ENCODE measurements around the gene ZFP36. TPM values are rescaled to one million over a fixed set of nuclear protein-coding genes. Genes with fewer than 3 reads are reported as not detected.
A peak's percentile ranks its signal among the peaks of the same experiment; 100 is the strongest.

Gene ZFP36
- total RNA-seq, 1 experiment from 2014 or later = 36.3 TPM

- CTCF ChIA-PET = interaction anchor here (0.6 to 1.4 kb wide), 3 partner anchors 10 to 443 kb away, joined by 3 to 8 read pairs (median 4); no protein-coding TSS in a partner anchor
- H3F3A ChIP-seq (ENCODE audit: insufficient read depth, low read depth) = peaks cover 48% of the 10 kb centered on the region; the same call in 1 of the 2 replicates
- H2AFZ ChIP-seq = no peak overlapping the region
- H3K79me2 ChIP-seq (ENCODE audit: low read depth) = peaks cover 27% of the 10 kb centered on the region
- POLR2A ChIA-PET (ENCODE audit: unreplicated experiment) = interaction anchor here (0.7 to 1.3 kb wide), 4 partner anchors 10 to 481 kb away, joined by 3 to 9 read pairs (median 5); partner anchors contain the start of genes MED29, MRPS12, PAF1 and SARS2
- peaks cover 31% of the 10 kb centered on the region for H3K4me1 ChIP-seq (replicated peaks; ENCODE audit: insufficient read depth)
- peak in 1 of 2 experiments; percentile 31 for DNase-seq
- BruUV-seq (replicated peaks) = no TSS peak
- intact Hi-C loops (cut with micrococcal nuclease; ENCODE audit: unreplicated experiment) = loop anchor here (2.0 to 5.0 kb wide), 4 partner anchors 198 to 449 kb away; partner anchors contain the start of gene FBXO27
- peak overlapping the region; percentile 45; the same call in 1 of the 2 replicates for H3K4me3 ChIP-seq
- H3K9me3 ChIP-seq (ENCODE audit: insufficient read depth, low read depth) = no peaks in the 10 kb centered on the region
- peaks cover 14% of the 10 kb centered on the region for H4K20me1 ChIP-seq (ENCODE audit: insufficient read depth)
- no peaks in the 10 kb centered on the region for H3K9me2 ChIP-seq (ENCODE audit: insufficient read depth)
- H3K36me3 ChIP-seq (ENCODE audit: low read depth) = peaks cover 11% of the 10 kb centered on the region; the same call in 1 of the 2 replicates
- H3K4me2 ChIP-seq = peak overlapping the region; percentile 99
- H3K27ac ChIP-seq = peak overlapping the region; percentile 93; the same call in 1 of the 2 replicates
- H3K27me3 ChIP-seq (ENCODE audit: insufficient read depth, low read depth) = no peaks in the 10 kb centered on the region
- no peak for TF ChIP-seq EZH2 (IDR thresholded peaks at IDR 0.05; ENCODE audit: low read depth)
- no peak for TF ChIP-seq CTCF (conservative IDR thresholded peaks at IDR 0.05)
Observed at GRCh38 chr19:39411081-39411831, 4.6 kb downstream of the ZFP36 start.

DNA sequence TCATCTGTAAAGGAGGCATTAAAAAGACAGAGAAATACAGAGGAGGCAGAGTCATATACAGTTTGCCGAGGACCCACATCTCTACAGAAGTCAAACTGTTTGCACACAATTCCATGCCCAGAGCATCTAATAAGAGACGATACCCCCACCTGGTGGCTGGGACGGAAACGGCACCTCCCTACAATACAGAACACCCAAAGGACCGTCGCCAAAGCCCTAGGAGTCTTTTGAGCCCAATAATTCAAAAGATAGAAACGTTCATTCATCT lies 5.1 kb downstream of the ZFP36 start:
- ChIA-PET CTCF (interaction anchor here (0.6 to 1.4 kb wide), 3 partner anchors 10 to 443 kb away, joined by 3 to 8 read pairs (median 4); no protein-coding TSS in a partner anchor), POLR2A (ENCODE audit: unreplicated experiment) (interaction anchor here (0.7 to 1.3 kb wide), 4 partner anchors 10 to 481 kb away, joined by 3 to 9 read pairs (median 5); partner anchors contain the start of genes MED29, MRPS12, PAF1 and SARS2)
- Histone ChIP-seq H4K20me1 (ENCODE audit: insufficient read depth) (peaks cover 14% of the 10 kb centered on the region), H3K27me3 (ENCODE audit: insufficient read depth, low read depth) (no peaks in the 10 kb centered on the region), H3K4me3 (peak overlapping the region; percentile 45; the same call in 1 of the 2 replicates), H3F3A (ENCODE audit: insufficient read depth, low read depth) (peaks cover 47% of the 10 kb centered on the region; the same call in 1 of the 2 replicates), H3K36me3 (ENCODE audit: low read depth) (peaks cover 11% of the 10 kb centered on the region; the same call in 1 of the 2 replicates), H3K9me3 (ENCODE audit: insufficient read depth, low read depth) (no peaks in the 10 kb centered on the region), H3K4me2 (peak overlapping the region; percentile 99), H3K27ac (0 out of 2 replicates have a peak overlapping the region, but pooled peaks have one; percentile 93), H3K4me1 (replicated peaks; ENCODE audit: insufficient read depth) (peaks cover 30% of the 10 kb centered on the region), H3K79me2 (ENCODE audit: low read depth) (peaks cover 26% of the 10 kb centered on the region), H3K9me2 (ENCODE audit: insufficient read depth) (no peaks in the 10 kb centered on the region), H2AFZ (no peak overlapping the region)
- TF ChIP-seq CTCF (conservative IDR thresholded peaks at IDR 0.05) = peak; percentile 98
- TF ChIP-seq EZH2 (IDR thresholded peaks at IDR 0.05; ENCODE audit: low read depth) = no peak
- no TSS peak for BruUV-seq (replicated peaks)
- DNase-seq = peak; percentile 78 to 89
- intact Hi-C loops (cut with micrococcal nuclease; ENCODE audit: unreplicated experiment) = loop anchor here (1.0 to 5.0 kb wide), 12 partner anchors 8 to 449 kb away; partner anchors contain the start of genes EID2B, FBXO27, PAK4 and SAMD4B

- Histone ChIP-seq H3K27ac (0 out of 2 replicates have a peak within 1 kb of the TSS, but pooled peaks have one; percentile 93), H3K36me3 (ENCODE audit: low read depth) (peaks cover 11% of the 10 kb centered on the region; the same call in 1 of the 2 replicates), H3F3A (ENCODE audit: insufficient read depth, low read depth) (peaks cover 42% of the 10 kb centered on the region; the same call in 1 of the 2 replicates), H3K9me3 (ENCODE audit: insufficient read depth, low read depth) (no peaks in the 10 kb centered on the region), H3K4me2 (peak within 1 kb of the TSS; percentile 99), H3K4me3 (peak within 1 kb of the TSS; percentile 92), H3K27me3 (ENCODE audit: insufficient read depth, low read depth) (no peaks in the 10 kb centered on the region), H2AFZ (peak within 1 kb of the TSS; percentile 82), H3K9me2 (ENCODE audit: insufficient read depth) (no peaks in the 10 kb centered on the region), H3K79me2 (ENCODE audit: low read depth) (peaks cover 21% of the 10 kb centered on the region), H4K20me1 (ENCODE audit: insufficient read depth) (peaks cover 14% of the 10 kb centered on the region), H3K4me1 (replicated peaks; ENCODE audit: insufficient read depth) (peaks cover 30% of the 10 kb centered on the region)
- DNase-seq = peak; percentile 97
- TF ChIP-seq CTCF (conservative IDR thresholded peaks at IDR 0.05) (peak; percentile 92), EZH2 (IDR thresholded peaks at IDR 0.05; ENCODE audit: low read depth) (no peak)
- intact Hi-C loops (cut with micrococcal nuclease; ENCODE audit: unreplicated experiment) = loop anchor here (1.0 to 5.0 kb wide), 11 partner anchors 9 to 450 kb away; partner anchors contain the start of genes EID2B, FBXO27, PAK4 and SAMD4B
- no TSS peak for BruUV-seq (replicated peaks)
- POLR2A ChIA-PET (ENCODE audit: unreplicated experiment) = interaction anchor here (0.6 to 1.3 kb wide), 3 partner anchors 10 to 21 kb away, joined by 4 to 9 read pairs (median 7); partner anchors contain the start of genes MED29 and PAF1
- CTCF ChIA-PET = interaction anchor here (0.6 to 1.4 kb wide), 2 partner anchors 14 to 216 kb away, joined by 3 to 8 read pairs; no protein-coding TSS in a partner anchor
Observed at GRCh38 chr19:39412100-39412866, 5.6 kb downstream of the ZFP36 start, which contains the start of gene PLEKHG2. Gene PLEKHG2 (plus strand): TSS chr19:39412669. CDS start chr19:39414087, 1,418 bp downstream.
